ENCODE measurements around the gene MAP1B. TPM values are rescaled to one million over a fixed set of nuclear protein-coding genes. Genes with fewer than 3 reads are reported as not detected.

MAP1B gene
- total and polyA plus RNA-seq, 10 of the 15 experiments (the other 5 are each of a cell fraction or from before 2014, with no cell fraction given): 0.02 to 0.81 (median 0.06) TPM; not detected in 1

- no peak for TF ChIP-seq ZNF592 (IDR thresholded peaks at IDR 0.05)
- no peak for TF ChIP-seq SMARCA5 (IDR thresholded peaks at IDR 0.05)
- no peak for TF ChIP-seq POLR2AphosphoS2 (IDR thresholded peaks at IDR 0.05; ENCODE audit: low read depth, low read length)
- TF ChIP-seq ATF3 (IDR thresholded peaks at IDR 0.05; ENCODE audit: borderline replicate concordance, extremely low read depth, low read depth, low read length): no peak
- TF ChIP-seq WRNIP1 (IDR thresholded peaks at IDR 0.05; ENCODE audit: borderline replicate concordance, low read depth, low read length): no peak
- no peak for TF ChIP-seq LARP7 (IDR thresholded peaks at IDR 0.05)
- TF ChIP-seq MEF2A (IDR thresholded peaks at IDR 0.05; ENCODE audit: insufficient read depth, low read depth, low read length): peak; percentile 78
- TF ChIP-seq PBX3 (IDR thresholded peaks at IDR 0.05; ENCODE audit: insufficient replicate concordance, low read depth, low read length): no peak
- TF ChIP-seq IRF4 (IDR thresholded peaks at IDR 0.05; ENCODE audit: low read depth, low read length): peak; percentile 95
- TF ChIP-seq POLR2A (IDR thresholded peaks at IDR 0.05; ENCODE audit: low read depth, low read length): no peak
- TF ChIP-seq SUPT20H (IDR thresholded peaks at IDR 0.05; ENCODE audit: borderline replicate concordance, control insufficient read depth, low read depth, low read length): no peak
- no peak for TF ChIP-seq RAD21 (IDR thresholded peaks at IDR 0.05; ENCODE audit: insufficient read depth, low read depth, low read length)
- TF ChIP-seq BHLHE40 (IDR thresholded peaks at IDR 0.05; ENCODE audit: borderline replicate concordance in 1 of 2, low read depth in 2 of 2, low read length in 1 of 2): peak; percentile 82 to 88
- TF ChIP-seq RB1 (IDR thresholded peaks at IDR 0.05; ENCODE audit: borderline replicate concordance): no peak
- no peak for TF ChIP-seq CHD2 (IDR thresholded peaks at IDR 0.05; ENCODE audit: borderline replicate concordance, low read depth, low read length)
- TF ChIP-seq JUND (IDR thresholded peaks at IDR 0.05; ENCODE audit: low read depth, low read length): no peak
- TF ChIP-seq FOS (IDR thresholded peaks at IDR 0.05; ENCODE audit: borderline replicate concordance, extremely low read depth, insufficient read length): no peak
- TF ChIP-seq RAD51 (IDR thresholded peaks at IDR 0.05): peak; percentile 70
- no peak for TF ChIP-seq ZNF622 (IDR thresholded peaks at IDR 0.05)
- TF ChIP-seq MEF2B (IDR thresholded peaks at IDR 0.05; ENCODE audit: partially characterized antibody, poor library complexity, severe bottlenecking): peak; percentile 58
- no peak for TF ChIP-seq ZNF24 (IDR thresholded peaks at IDR 0.05)
Observed at GRCh38 chr5:72194846-72195245, 87.6 kb downstream of the MAP1B start (continued).

Data from GM12878 (cell line).